ENCODE results near the gene KIF26B. TPM values are rescaled to one million over a fixed set of nuclear protein-coding genes. Genes with fewer than 3 reads are reported as not detected.

KIF26B gene
- total and polyA plus RNA-seq, 2 of the 4 experiments (the other 2 are of a cell fraction): 0.53 to 0.54 TPM

DNA sequence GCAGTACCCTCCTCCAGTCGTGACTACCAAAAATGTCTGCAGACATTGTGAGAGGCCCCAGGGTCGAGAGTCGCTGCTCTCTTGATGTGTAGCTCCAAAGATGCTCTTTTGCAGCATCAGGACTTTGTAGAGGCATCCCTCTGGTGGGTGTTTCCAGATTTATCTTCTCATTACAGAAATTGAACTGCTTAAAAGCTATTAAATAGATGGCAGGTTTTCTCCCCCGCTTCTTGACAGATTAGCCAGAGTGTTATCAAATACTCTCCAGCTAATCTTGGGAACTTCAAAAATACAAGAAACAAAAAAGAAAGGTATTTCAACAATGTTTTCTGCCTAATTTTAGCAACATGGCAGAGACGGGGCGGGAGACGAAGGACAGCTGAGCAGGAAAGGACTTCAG is 265.2 kb downstream of the KIF26B start:
- H4K5ac ChIP-seq (ENCODE audit: low read depth, low read length): no peak overlapping the region
- H3K4me3 ChIP-seq (ENCODE audit: insufficient read depth, low read depth, low read length): no peak overlapping the region
- POLR2A ChIA-PET (ENCODE audit: unreplicated experiment): no interaction called here
- no TSS peak for BruUV-seq (replicated peaks)
- no peak overlapping the region for H2AK9ac ChIP-seq (replicated peaks; ENCODE audit: low read depth, low read length, poor library complexity)
- no peak for TF ChIP-seq RAD21 (IDR thresholded peaks at IDR 0.05; ENCODE audit: low read length)
- TF ChIP-seq MAFK (IDR thresholded peaks at IDR 0.05; ENCODE audit: low read depth, low read length): no peak
- TF ChIP-seq NFE2L2 (IDR thresholded peaks at IDR 0.05; ENCODE audit: low read depth, low read length): no peak
- no peak for TF ChIP-seq MAZ (IDR thresholded peaks at IDR 0.05; ENCODE audit: borderline replicate concordance, low read depth, low read length)
- no peak overlapping the region for H3K14ac ChIP-seq (replicated peaks; ENCODE audit: low read depth, low read length)
- CTCF ChIA-PET: interaction anchor here (1.6 kb wide), 1 partner anchor 9 kb away, joined by 3 read pairs; no protein-coding TSS in a partner anchor
- no peaks in the 10 kb centered on the region for H3K27me3 ChIP-seq (ENCODE audit: control insufficient read depth, insufficient read depth, low read length)
- H3K18ac ChIP-seq (ENCODE audit: low read depth, low read length): no peak overlapping the region
- no peaks in the 10 kb centered on the region for H3K79me1 ChIP-seq (ENCODE audit: low read depth in 1 of 2, low read length in 2 of 2)
- H2BK5ac ChIP-seq (ENCODE audit: low read depth, low read length, poor library complexity, severe bottlenecking): no peak overlapping the region
- no peak overlapping the region for H2BK20ac ChIP-seq (ENCODE audit: low read depth, low read length)
- H3K9ac ChIP-seq (ENCODE audit: low read depth, low read length): no peak overlapping the region
- H4K8ac ChIP-seq (ENCODE audit: low read depth in 2 of 2, low read length in 2 of 2): no peak overlapping the region
- H2BK15ac ChIP-seq (ENCODE audit: low read depth, low read length): no peak overlapping the region
- ATAC-seq (ENCODE audit: low read depth) (no peak), DNase-seq (no peak)
- no peak overlapping the region for H2AFZ ChIP-seq (replicated peaks; ENCODE audit: low read length, poor library complexity)
- H3K9me1 ChIP-seq (ENCODE audit: insufficient read depth, low read length): 0 out of 2 replicates have a peak, but pooled peaks cover 4% of the 10 kb centered on the region
- no peaks in the 10 kb centered on the region for H3K9me3 ChIP-seq (ENCODE audit: control insufficient read depth, insufficient read depth, low read length)
- no peak overlapping the region for H3K23ac ChIP-seq (ENCODE audit: low read depth, low read length)
- peaks cover 5% of the 10 kb centered on the region for H3K36me3 ChIP-seq (ENCODE audit: control insufficient read depth, insufficient read depth, low read length)
- H3K4me1 ChIP-seq (ENCODE audit: control insufficient read depth, insufficient read depth, low read length): no peaks in the 10 kb centered on the region
- no peak overlapping the region for H3K56ac ChIP-seq (ENCODE audit: extremely low read depth, insufficient read depth, low read length)
- in situ Hi-C loops (cut with MboI; ENCODE audit: low sequenced_read_pairs): no loop called here
- 100% methylated on average over 1 of the region's 7 CpGs; no CpG with 5 or more reads in 1 of the 2 experiments for WGBS, 2 experiments (ENCODE audit: extremely low coverage in 2 of 2, insufficient read length in 1 of 2)
- no peak overlapping the region for H2BK120ac ChIP-seq (ENCODE audit: low read depth, low read length)
- dilution Hi-C loops (cut with HindIII; ENCODE audit: low sequenced_read_pairs, unreplicated experiment): no loop called here
- H4K20me1 ChIP-seq (ENCODE audit: insufficient read depth, low read length): no peaks in the 10 kb centered on the region
- H2AK5ac ChIP-seq (ENCODE audit: low read depth, low read length): no peak overlapping the region
- intact Hi-C loops (cut with micrococcal nuclease): loop anchor here (10.0 kb wide), 1 partner anchor 585 kb away; no protein-coding TSS in a partner anchor
- H3K4ac ChIP-seq (ENCODE audit: low read depth, low read length): no peak overlapping the region
- no peak overlapping the region for H3K27ac ChIP-seq (ENCODE audit: insufficient read depth, low read length)
- H3K4me2 ChIP-seq (ENCODE audit: low read depth, low read length): no peak overlapping the region
- no peak overlapping the region for H4K91ac ChIP-seq (ENCODE audit: insufficient read depth, low read depth, low read length)

Measured in IMR-90 (cell line).